HG03520 (cell line): Measurements from ENCODE around the gene NPLOC4.
"Not testable (repeated sequence)": the region's sequence is repeated elsewhere in the genome, so short reads cannot be mapped to it uniquely, and the experiment has no call there.

Source experiments
- ATAC-seq: cut with Tn5 transposase; IDR thresholded peaks from one replicate; pipeline ENCODE4 v1.9.1; 2021; ENCODE audit warnings: mild to moderate bottlenecking, moderate library complexity; ENCODE audit not compliant: unreplicated experiment

The NPLOC4 gene

DNA sequence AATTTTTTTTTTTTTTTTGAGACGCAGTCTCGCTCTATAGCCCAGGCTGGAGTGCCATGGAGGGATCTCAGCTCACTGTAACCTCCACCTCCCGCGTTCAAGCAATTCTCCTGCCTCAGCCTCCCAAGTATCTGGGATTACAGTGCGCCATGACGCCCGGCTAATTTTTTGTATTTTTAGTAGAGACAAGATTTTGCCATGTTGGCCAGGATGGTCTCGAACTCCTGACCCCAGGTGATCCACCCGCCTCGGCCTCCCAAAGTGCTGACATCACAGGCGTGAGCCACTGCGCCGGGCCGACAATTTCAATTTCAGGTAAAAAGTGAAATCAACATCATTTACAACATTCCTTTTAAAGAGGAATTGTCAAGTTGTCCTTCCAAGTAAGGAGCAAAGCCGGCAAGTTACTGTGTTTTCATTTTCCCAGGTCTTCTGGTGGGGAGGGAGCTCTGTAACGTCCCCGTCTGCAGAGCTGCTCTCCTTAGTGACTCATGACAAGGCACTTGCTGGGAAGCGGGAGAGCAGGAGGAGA lies 873 bp downstream of the NPLOC4 start:
- no peak for ATAC-seq

DNA sequence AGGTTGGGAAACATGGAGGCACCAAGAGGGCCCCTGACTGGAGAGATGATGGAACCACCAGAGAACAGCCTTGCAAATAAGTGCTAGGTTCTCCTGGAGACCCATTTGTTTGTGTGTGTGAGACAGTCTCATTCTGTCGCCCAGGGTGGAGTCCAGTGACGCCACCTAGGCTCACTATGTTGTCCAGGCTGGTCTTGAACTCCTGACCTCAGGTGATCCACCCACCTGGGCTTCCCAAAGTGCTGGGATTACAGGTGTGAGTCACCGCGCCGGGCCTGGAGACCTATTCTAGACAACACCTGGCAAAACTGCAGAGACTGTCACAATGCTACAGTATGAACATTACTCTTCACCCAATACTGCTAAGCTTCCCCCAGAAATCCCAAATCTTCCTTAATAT lies 1.5 kb downstream of the NPLOC4 start:
- no peak for ATAC-seq

DNA sequence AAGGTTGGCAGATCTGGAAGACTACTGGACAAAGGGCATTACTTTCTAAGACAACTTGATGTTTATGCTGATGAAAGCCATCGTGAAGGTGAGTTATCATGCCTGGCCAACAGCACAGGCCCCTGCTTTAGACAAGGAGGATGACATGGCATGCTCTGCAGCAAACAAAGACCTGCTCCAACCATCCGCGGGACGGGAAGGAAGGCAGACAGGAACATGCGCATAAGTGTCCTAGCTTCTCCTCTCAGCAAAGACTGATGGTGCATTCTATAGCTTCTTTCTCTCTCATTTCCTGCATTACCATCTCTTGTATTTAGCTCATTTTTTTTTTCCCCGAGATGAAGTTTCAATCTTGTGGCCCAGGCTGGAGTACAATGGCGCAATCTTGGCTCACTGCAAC lies 5.4 kb downstream of the NPLOC4 start:
- ATAC-seq = no peak

DNA sequence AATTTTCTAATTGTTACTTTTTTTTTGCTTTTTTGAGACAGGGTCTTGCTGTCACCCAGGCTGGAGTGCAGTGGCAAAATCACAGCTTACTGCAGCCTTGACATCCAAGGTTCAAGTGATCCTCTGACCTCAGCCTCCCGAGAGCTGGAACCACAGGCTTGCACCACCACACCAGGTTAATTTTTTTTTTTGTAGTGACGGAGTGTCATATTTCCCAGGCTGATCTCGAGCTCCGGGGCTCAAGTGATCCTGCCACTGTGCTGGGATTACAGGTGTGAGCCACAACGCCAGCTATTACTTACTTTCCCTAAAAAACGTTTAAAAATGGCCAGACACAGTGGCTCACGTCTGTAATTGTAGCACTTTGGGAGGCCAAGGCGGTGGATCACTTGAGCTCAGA lies 6.6 kb downstream of the NPLOC4 start:
- no peak for ATAC-seq

DNA sequence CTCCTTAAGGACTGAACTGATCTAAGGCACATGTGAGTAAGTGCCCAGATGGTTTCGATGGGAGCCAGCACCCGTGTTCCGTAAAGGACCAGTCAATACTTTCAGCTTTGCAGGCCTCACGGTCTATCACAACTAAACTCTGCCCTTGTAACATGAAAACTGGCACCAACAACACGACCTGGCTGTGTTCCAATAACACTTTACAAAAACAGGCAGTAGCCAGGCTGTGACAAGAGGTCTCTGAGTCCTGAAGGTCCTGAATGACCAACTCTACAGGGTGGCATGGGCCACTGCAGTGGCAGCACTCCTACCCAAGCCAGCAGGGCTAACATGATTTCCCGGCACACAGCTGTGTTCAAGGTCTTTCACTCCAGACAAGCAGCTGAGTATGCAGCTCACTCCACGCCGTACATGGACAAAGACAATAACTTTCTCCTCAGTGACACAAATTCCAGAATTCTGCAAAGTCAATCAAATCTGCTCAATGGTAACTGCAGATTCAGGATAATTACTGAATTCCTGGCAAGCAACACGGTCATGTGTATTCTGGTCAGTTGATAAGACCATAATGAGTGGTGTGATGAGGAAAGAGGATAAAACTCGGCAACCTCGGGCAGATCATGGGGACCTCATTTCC lies 15.3 kb downstream of the NPLOC4 start:
- ATAC-seq = no peak

DNA sequence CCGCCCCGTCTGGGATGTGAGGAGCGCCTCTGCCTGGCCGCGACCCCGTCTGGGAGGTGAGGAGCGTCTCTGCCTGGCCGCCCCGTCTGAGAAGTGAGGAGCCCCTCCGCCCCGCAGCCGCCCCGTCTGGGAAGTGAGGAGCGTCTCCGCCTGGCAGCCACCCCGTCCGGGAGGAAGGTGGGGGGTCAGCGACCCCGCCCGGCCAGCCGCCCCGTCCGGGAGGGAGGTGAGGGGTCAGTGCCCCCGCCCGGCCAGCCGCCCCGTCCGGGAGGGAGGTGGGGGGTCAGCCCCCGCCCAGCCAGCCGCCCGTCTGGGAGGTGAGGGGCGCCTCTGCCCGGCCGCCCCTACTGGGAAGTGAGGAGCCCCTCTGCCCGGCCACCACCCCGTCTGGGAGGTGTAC lies 18.6 kb downstream of the NPLOC4 start:
- not testable (repeated sequence) for ATAC-seq

DNA sequence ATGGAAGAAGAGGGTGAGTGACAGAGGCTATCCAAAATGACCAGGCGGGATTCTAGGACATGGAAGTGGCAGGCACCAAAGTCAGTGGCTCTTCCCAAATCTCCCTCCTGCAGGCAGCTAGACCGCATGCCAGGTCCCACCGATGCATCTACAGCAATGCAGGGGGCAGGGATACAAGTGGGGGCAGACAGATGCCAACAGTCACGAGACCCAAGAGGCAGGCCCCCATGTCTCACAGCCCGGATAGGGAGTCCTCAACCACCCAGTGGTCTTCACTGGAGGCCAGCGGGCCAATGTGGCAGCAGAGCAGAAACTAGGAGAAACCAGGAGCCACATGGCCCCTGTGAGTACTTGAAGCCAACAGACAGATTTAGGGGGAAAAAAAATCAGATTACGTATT lies 20.0 kb downstream of the NPLOC4 start:
- no peak for ATAC-seq

DNA sequence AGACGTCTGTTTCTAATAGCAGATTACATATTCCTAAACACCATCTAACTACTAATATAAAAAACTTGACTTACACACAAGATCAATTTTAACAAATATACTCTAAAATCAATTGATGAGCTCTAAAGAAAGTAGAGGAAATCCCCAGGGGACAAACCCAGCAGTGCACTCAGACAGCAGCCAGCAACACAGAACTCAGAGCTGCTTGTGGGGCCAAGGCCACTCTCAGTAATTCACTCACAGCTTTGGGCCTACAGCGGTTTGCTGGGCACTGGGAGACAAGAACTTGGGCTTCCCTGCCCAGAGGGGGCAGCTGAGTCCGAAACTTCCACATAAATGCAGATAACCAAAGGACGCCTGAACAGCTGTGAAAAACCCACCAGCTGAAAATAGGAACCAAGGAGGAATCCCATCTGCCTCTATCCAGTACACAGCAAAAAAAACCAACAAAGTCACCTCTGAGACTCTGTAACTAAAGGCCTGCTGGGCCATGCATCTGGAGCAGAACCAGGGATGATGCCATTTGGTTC lies 21.4 kb downstream of the NPLOC4 start:
- no peak for ATAC-seq

DNA sequence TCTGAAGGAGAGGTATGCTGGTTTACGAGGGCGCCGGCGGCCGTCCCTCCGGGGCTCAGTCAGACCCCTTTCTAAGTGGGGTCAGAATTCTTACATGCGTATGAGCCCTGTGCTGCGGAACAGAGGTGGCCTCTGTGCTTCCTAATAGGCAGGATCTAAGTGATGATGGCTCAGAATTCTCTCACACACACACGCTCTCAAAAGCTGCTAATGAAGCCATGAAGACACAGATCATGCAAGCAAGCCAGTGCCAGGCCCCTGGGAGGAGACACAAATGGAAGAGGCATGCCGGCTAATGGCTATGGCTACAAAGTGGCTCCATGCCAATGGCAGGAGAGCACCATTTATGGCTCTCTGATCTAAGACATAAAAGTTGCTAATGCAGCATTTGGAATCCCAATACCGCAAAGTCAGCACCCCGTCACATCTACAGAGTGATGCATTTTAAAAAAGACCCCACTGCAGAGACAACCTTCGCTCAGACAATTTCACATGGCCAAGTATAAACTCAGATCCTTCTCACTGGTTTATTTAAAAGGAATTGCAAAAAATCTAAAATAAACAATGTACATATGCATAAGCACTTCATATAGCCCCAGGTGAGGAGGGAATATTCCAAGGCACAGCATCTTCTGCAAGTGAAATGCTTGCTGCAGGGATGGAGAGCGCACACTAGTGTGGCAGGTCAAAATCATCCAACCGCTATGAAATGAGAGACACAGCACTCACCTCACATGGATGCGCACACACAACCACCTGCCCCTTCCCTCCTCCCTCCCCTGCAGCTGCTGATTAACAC lies 24.5 kb downstream of the NPLOC4 start:
- no peak for ATAC-seq

DNA sequence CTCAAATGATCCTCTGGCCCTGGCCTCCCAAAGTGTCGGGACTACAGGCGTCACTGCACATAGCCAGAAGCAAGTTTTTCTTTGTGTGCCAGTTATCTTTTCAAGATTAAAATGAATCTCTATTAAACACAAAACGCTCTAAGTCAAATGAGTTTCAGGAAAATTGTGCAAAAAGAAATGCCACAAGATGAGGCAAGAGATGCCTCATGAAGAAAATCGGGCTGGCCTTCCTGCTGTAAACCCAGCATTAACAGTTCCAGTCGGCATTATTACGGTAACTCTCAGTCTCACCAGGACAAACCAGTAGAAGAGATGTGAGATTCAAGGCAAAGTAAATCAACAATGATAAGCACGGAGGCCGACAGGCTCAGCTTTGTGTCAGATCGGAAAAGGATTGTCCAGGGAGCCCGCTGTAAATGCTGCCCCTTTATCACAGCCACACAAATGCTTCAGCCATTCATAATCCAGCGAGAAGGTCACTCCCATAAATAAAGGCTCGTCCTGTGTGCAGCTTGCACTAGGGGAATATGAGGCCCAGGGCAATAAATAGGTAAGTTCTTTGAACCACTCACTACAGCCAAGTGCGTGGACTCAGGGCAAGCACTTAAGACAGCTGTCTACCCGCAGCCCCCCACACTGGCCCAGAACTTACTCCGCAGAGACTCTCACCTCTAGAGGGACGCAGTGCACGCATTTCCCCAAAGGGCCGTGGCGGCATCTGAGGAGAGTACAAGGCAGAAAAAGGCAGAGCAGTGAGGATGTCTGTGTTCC lies 27.2 kb downstream of the NPLOC4 start:
- no peak for ATAC-seq

DNA sequence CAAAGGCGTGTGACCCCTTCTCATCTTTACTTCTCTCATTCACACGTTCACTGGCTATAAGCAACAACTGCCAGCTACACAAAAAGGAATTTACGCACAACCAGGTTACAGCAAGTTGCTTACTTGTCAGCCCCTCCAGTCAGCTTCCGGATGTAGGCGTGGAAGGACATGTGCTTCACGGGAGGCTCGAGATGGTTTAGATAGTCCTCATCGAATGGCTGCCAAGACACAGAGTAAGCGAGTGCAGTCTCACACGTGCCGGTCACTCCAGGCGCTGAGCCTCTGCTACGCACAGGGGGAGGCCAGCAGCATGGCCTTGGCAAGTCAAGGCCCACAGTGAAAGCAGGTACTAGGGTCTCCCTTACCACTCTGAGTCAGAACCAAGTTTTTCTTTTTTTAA lies 28.3 kb downstream of the NPLOC4 start:
- no peak for ATAC-seq

DNA sequence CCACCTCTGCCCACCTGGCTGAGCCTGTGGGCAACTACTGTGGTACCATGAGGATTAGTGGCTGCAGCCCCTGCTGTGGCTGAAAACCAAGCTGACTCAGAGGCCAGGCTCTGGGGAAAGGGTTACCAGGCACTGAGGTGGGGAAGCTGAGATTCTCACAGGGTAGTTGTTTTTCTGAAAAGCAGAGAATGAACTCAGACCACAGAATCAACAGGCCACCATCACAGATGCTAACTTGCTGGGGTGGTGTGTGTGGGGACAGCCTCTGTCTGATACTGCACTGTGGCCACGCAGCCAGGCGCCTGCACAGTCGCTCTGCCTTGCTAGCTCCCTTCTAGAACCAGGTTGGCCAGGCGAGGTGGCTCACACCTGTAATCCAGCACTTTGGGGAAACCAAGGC lies 28.8 kb downstream of the NPLOC4 start:
- no peak for ATAC-seq

DNA sequence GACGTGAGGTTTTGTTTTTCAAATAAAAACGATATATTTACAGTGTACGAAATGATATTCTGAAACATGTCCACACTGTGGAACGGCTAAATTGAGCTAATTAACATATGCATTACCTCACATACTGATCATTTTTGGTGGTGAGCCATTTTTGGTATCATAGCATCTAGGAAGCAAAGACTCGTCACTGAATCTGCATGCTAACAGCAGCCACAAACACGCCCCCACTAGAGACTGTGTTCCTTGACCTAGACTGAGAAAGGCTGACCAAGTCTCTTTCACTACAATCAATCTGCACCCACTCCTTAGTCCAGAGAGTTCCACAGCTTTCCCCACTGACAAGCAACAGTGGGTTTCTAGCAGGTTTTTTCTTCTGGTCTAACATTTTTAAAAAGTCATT lies 29.5 kb downstream of the NPLOC4 start:
- no peak for ATAC-seq

DNA sequence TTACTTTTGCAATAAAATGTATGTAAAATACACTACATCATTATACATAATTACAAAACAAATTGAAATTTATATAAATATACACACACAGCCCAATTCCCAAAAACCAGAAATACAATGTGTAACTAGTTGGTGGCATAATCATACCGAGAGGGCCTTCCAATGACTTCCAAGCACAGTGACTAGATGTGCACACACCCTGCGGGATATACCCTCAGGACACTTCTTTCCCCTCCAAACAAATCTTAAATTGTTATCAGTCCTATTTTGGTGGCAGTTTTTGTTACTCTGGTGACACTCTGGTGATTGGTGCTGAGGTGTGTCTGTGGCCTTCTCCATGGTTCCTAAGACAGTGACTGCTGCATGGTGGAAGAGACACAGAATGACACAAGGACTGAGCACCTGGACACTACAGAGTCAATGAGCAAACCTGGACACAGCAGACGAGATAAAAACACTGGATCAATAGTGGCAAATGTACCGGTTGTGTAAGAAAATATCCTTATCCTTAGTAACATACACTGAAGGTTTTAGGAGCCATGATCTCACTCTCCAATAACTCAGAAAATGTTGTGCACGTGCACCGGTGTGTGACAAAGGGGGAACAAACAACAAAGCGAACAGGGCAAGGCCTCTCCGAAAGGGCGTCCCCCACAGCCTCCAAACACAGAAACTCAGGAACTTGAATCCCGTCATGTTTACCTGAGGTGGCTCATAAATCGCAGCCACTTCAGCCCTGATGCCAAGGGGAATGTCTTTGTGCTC lies 32.9 kb downstream of the NPLOC4 start:
- no peak for ATAC-seq

DNA sequence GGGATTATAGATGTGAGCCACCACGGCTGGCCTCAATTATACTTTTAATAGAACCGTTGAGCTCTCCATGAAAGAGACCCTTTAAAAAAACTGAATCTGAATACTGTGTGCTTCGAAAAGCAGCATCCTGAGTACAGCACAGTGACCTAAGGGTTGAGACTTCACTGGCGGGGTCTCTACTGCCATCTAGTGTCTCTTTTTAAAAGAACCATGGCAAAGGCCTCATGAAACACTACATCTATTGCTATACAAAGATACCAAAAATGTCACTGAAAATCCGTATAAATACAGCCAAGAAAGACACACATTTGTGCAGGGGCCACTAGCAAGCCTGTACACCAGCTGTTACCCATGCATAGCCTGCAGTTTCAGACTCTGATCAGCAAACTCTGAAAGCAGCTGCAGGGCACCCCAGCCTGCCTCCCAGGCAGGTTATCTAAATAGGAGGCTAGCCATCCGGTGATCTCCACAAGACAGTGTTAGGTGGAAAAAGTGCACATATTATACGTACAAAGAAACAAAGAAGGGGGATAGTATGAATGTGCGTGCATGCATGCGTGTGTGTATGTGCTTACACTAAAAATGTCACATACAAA lies 35.3 kb downstream of the NPLOC4 start:
- ATAC-seq = no peak

DNA sequence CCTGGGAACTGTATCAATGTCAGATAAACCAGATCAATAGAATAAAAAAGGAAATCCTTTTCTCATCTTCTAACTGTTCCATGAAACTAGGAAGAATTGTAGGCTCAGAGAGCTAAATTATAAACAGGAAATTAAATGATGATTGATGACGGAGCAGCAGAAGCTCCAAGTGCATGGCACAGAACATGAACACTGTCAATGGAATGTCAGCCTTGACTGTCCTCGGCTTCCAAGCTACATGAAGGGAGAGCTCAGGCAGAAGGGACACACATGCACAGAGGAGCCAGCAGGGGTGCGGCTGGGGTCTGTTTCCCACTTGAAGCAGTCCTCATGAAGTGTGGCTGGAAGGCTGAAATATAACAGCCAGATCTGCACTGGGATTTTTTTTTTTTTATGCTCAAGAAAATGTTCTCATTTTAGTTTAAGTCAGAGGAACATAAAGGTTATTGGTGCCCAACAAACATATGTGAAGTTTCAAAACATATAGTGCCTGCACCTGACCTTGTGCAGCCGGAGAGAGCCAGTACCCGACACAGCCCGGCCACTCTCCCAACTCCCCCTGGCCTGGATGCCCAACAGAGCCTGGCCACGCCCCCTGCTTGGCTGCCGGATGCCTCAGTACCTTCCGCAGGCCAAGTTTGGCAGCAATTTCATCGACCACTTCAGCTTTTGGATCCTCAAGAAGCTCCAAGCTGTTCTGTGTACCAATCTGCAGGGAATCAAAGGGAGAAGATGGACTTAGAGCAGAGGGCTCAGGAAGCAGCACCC lies 37.0 kb downstream of the NPLOC4 start:
- ATAC-seq = no peak

DNA sequence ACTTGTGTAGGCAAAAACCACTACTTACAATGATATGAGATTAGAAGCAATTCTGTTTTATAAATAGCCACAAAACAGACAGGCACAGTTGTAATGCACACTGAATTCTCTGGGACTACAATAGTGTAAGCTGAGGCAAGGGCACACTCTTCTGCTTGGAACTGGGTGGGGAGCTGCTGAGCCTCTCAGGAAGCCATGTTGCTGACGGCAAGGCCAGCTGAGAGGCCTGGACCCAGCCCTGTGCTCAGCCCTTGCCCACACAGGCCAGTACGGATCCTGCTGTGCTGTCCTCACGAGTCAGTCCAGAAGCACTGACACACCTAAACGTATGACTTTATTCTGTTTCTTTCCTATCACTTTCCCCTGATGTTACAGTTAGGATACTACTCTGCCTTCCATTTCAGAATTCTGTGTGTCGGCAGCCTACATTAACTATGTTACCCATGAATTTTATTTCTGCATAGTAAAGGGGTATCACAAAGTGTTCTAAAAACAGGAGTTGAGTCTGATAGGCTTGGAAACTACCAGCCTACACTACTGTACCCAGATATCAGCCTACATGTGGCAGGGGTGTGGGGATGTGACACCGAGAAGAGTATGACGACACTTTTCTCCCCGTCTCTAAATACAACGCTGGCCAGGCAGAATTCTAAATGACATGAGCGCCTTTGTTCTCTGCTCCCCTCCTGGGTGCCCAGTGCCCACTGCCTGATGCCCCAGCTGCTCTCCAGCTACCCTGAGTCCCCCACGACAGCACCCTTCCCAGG lies 43.6 kb downstream of the NPLOC4 start:
- no peak for ATAC-seq

DNA sequence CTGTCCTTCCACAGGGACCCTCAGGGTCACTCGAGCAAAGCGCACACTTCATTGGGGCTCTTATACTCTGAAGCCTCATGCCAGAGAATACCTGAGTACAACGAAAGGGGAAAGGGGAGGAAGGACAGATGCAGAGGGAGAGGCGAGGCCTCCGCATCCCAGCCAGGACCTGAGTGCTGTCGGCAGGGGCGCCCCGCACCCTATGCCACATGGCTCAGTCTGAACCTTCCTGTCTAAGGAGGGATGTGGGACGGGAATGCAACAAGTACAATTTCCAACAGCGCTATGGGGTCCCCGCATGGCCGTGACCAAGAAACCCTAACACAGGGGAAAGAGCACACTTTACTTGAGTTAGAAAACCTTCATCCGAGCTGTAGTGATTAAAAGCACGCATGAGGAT lies 44.9 kb downstream of the NPLOC4 start:
- ATAC-seq = no peak

DNA sequence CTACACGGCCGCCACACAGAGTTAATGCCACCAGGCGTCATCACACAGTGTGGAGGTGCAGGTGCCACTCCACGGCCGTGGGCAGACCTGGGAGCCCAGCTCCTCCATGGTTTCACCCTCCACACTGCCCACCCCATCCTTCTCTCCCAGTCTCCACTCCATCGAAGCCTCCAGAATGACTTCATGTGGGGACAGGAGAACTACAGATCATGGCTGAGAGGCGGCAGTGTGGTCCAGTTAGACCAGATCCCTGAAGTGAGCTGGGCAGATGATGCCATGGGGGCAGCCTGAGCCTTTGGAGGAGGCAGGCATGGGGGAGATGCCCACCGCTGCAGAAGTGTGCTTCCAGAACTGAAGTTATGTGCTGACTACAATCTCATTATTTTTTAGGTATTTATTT lies 46.8 kb downstream of the NPLOC4 start:
- ATAC-seq = no peak
